HK-2 (cell line): Measurements from ENCODE around the gene TFCP2L1.

Source experiments
- DNase-seq: peaks from one replicate; pipeline ENCODE4 v3.0.0-alpha.2; 2018; ENCODE audit not compliant: unreplicated experiment

TFCP2L1 gene

DNA sequence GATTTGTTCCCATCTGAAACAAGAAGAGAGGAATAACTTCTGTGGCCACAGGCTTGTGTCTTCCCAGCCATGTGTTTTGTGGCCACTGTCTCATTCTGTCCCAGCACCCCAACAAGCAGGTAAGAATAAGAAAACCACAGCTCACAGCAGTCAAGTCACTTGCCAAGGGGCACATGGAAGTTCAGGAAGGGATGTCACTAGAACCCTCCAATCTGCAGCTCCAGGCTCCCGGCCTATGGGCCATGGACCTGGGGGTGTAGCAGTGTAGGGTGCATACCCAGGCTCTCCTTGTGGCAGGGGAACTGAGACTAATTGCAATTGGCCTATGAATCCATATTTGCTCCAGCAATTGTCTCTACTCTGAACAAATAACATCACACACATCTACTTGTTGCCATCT, 112.5 kb downstream of the TFCP2L1 start:
- DNase-seq = no peak

DNA sequence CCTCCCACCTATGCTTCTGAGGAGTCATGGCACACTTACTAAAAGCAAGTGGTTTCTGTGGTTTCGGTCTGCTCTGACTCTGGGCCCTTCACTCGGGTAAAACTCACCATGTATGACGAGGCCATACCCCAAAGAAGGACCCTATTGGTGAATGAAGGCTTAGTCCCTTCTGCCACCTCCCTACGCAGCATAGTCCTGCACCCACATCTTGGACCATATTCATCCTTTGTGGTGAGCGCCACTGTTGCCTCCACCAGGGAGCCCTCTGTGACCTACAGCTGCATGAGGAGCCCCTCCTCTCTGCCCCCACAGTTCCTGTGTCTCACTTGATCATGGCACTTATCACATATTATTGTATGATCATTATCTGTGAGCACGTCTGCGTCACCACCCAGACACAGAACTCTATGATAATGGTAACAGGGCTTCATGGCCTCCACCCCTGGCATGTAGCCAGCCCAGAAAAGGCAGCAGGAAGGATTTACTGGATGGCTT, 113.3 kb downstream of the TFCP2L1 start:
- DNase-seq = no peak

DNA sequence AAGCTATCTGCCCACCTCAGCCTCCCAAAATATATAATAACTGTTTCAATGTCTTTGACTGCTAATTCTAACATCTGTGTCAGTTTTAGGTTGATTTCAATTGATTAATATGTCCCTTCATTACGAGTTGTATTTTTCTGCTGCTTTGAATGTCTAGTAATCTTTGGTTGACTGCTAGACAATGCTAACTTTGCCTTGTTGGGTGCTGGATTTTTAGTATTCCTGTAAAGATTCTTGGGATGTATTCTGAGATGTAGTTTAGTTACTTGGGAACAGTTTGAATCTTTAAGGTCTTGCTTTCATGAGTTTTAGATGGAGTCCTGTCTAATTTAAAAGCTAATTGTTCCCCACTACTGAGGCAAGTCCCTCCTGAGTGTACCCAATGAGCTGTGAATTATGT, 114.4 kb downstream of the TFCP2L1 start:
- no peak for DNase-seq

DNA sequence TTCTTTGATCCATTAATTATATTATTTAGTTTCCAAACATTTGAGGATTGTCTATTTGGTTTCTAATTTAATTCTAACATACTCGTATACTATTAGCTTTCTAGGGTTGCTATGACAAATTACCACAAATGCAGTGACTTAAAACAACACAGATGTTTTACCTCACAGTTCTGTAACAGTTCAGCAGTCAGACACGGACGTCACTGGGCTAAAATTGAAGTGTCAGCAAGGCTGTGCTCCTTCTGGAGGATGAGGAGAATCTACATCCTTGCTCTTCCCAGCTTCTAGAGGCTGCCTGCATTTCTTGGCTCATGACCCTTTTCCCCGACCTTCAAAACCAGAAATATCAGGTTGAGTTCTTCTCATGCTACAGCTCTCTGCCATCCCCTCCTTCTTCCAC, 117.6 kb downstream of the TFCP2L1 start:
- no peak for DNase-seq
